GM23338 (cell line): Measurements from ENCODE around the gene FZD2. TPM values are rescaled to one million over a fixed set of nuclear protein-coding genes. Genes with fewer than 3 reads are reported as not detected.

Experiments
- ATAC-seq: fragments of 200-7000 bp; cut with Tn5 transposase; 3 replicates; pipeline ENCODE4 v1.9.1; 2020
- DNase-seq: peaks from one replicate; pipeline ENCODE4 v3.0.0-alpha.2; 2015; ENCODE audit warnings: low spot score
- H2AFZ ChIP-seq: fragments of 200-600 bp; sonication (generic); 2 replicates; pipeline ENCODE4 v1.8.0; 2016; ENCODE audit warnings: antibody characterized with exemption, mild to moderate bottlenecking, moderate library complexity
- H3F3A ChIP-seq: fragments of 200-600 bp; sonication (generic); replicated peaks from 2 replicates; pipeline ENCODE4 v1.8.0; 2017; ENCODE audit warnings: antibody characterized with exemption, mixed run types, low read depth
- H3K27ac ChIP-seq: fragments of 200-600 bp; sonication (generic); 2 replicates; pipeline ENCODE4 v1.6.1; 2016; ENCODE audit warnings: low read depth
- H3K27me3 ChIP-seq: fragments of 200-600 bp; sonication (generic); 2 replicates; pipeline ENCODE4 v1.8.0; 2016; ENCODE audit warnings: mild to moderate bottlenecking, mixed run types, moderate library complexity; ENCODE audit not compliant: insufficient read depth
- H3K36me3 ChIP-seq: fragments of 200-600 bp; sonication (generic); 2 replicates; pipeline ENCODE4 v1.8.0; 2016; ENCODE audit warnings: mild to moderate bottlenecking; ENCODE audit not compliant: insufficient read depth
- H3K4me1 ChIP-seq: fragments of 200-600 bp; sonication (generic); 2 replicates; pipeline ENCODE4 v1.8.0; 2016; ENCODE audit warnings: mild to moderate bottlenecking, moderate library complexity; ENCODE audit not compliant: insufficient read depth
- H3K4me2 ChIP-seq: fragments of 200-600 bp; sonication (generic); 2 replicates; pipeline ENCODE4 v1.7.1; 2017; ENCODE audit warnings: mixed run types
- H3K4me3 ChIP-seq: fragments of 200-600 bp; sonication (generic); 2 replicates; pipeline ENCODE4 v1.6.1; 2016; ENCODE audit warnings: mixed run types
- H3K79me2 ChIP-seq: fragments of 200-600 bp; sonication (generic); replicated peaks from 2 replicates; pipeline ENCODE4 v1.8.0; 2017; ENCODE audit warnings: mild to moderate bottlenecking; ENCODE audit not compliant: insufficient read depth
- H3K9me2 ChIP-seq: fragments of 200-600 bp; sonication (generic); 2 replicates; pipeline ENCODE4 v1.8.0; 2017; ENCODE audit not compliant: insufficient read depth
- H4K20me1 ChIP-seq: fragments of 200-600 bp; sonication (generic); replicated peaks from 2 replicates; pipeline ENCODE4 v1.8.0; 2017; ENCODE audit warnings: mild to moderate bottlenecking; ENCODE audit not compliant: insufficient read depth
- H3K27ac Mint-ChIP-seq: 2 replicates; pipeline ENCODE4 v1.8.0; 2020; ENCODE audit warnings: inconsistent platforms, mild to moderate bottlenecking, moderate library complexity, mixed read lengths
- H3K27me3 Mint-ChIP-seq: 3 replicates; pipeline ENCODE4 v1.8.0; 2022; ENCODE audit warnings: low read depth, mild to moderate bottlenecking, moderate library complexity, mixed read lengths, inconsistent platforms; ENCODE audit not compliant: insufficient read depth, poor library complexity
- H3K36me3 Mint-ChIP-seq: 3 replicates; pipeline ENCODE4 v1.8.0; 2021; ENCODE audit warnings: low read depth, mild to moderate bottlenecking, inconsistent platforms, moderate library complexity, mixed read lengths
- H3K4me1 Mint-ChIP-seq: 3 replicates; pipeline ENCODE4 v1.8.0; 2020; ENCODE audit warnings: mild to moderate bottlenecking, inconsistent platforms, mixed read lengths
- H3K4me3 Mint-ChIP-seq: 3 replicates; pipeline ENCODE4 v1.8.0; 2021; ENCODE audit warnings: moderate library complexity, mild to moderate bottlenecking, inconsistent platforms, mixed read lengths
- H3K9me3 Mint-ChIP-seq: 3 replicates; pipeline ENCODE4 v1.8.0; 2020; ENCODE audit warnings: moderate library complexity, mild to moderate bottlenecking, inconsistent platforms, mixed read lengths
- JUNB ChIP-seq: IDR thresholded peaks from one replicate; pipeline ENCODE4 v1.6.1; 2016; ENCODE audit warnings: antibody characterized with exemption; ENCODE audit not compliant: unreplicated experiment
- NANOG ChIP-seq: IDR thresholded peaks from 2 replicates; pipeline ENCODE4 v1.6.1; 2016; ENCODE audit warnings: antibody characterized with exemption, borderline replicate concordance
- POLR2AphosphoS5 ChIP-seq: IDR thresholded peaks from 2 replicates; pipeline ENCODE4 v1.6.1; 2016; ENCODE audit warnings: antibody characterized with exemption, low read depth
- ZNF114 ChIP-seq: fragments of 250-450 bp; sonication (Bioruptor Pico); IDR thresholded peaks from 2 replicates; pipeline ENCODE4 v1.5.0; 2020; ENCODE audit warnings: mild to moderate bottlenecking, moderate library complexity
- polyA plus RNA-seq: library from polyadenylated mRNA; unstranded; fragments of >200 nt; fragmentation: Nextera tagmentation; extraction: Ambion mirVana; gene quantifications from 2 replicates; pipeline ENCODE4 v1.2.1, GENCODE V29; 2016
- total RNA-seq: library from RNA; depleted of rRNA; stranded (reverse); fragments of >200 nt; shearing (Covaris generic); gene quantifications from 2 replicates; pipeline ENCODE4 v1.2.3, GENCODE V29; 2014
- TF ChIP-seq, protein P1 (sequence below): IDR thresholded peaks from 2 replicates; pipeline ENCODE4 v1.6.1; 2016; ENCODE audit warnings: antibody characterized with exemption
- TF ChIP-seq, protein P2 (sequence below): IDR thresholded peaks from one replicate; pipeline ENCODE4 v1.6.1; 2018; ENCODE audit warnings: antibody characterized with exemption; ENCODE audit not compliant: unreplicated experiment
- TF ChIP-seq, protein P3 (sequence below): fragments of 250-450 bp; sonication (Bioruptor Pico); IDR thresholded peaks from 2 replicates; pipeline ENCODE4 v1.5.0; 2020; ENCODE audit warnings: mild to moderate bottlenecking, moderate library complexity

Gene FZD2
- total and polyA plus RNA-seq, 2 experiments from 2014 or later: 6.2 to 7.6 TPM

DNA sequence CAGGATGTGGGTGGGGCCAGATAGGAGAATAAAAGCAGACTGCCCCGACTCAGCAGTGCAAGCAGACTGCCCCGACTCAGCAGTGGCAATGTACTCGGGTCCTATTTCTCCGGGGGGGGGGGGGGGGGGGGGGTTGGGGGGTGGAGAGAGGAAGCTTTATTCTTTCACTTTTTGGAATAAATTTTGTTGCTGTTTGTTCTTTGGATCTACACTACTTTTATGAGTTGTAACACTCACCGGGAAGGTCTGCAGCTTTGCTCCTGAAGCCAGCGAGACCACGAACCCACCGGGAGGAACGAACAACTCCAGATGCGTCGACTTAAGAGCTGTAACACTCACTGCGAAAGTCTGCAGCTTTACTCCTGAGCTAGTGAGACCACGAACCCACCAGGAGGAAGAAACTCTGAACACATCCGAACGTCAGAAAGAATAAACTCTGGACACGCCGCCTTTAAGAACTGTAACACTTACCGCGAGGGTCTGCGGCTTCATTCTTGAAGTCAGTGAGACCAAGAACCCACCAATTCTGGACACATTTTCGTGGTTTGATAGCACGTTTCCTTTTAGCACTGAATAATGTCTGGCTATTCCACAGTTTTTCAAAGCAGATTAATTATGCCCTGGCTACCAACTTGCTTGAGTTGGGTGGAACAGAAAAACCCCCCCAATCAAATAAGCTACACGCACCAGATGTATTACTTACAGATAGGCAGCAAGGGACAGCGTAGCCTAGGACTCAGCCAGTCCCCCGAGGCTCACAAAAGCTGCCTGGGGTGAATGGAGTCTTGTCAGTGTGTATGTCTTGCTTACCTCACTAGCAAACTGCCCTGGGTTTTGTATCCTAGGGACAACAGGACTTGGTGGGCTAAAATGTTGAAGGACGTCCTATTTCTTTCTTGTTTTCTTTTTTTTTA, 11.9 kb downstream of the FZD2 start:
- Histone ChIP-seq H3F3A (peaks cover 14% of the 10 kb centered on the region), H3K4me1 (no peaks in the 10 kb centered on the region), H3K36me3 (no peaks in the 10 kb centered on the region), H4K20me1 (no peaks in the 10 kb centered on the region), H3K27me3 (peaks cover 10% of the 10 kb centered on the region), H3K4me3 (no peak overlapping the region), H3K9me2 (no peaks in the 10 kb centered on the region), H3K4me2 (no peak overlapping the region), H3K79me2 (no peaks in the 10 kb centered on the region), H3K27ac (peak overlapping the region; percentile 36; the same call in 1 of the 2 replicates), H2AFZ (no peak overlapping the region)
- Mint-ChIP-seq H3K9me3 (peaks cover 47% of the 10 kb centered on the region), H3K4me1 (no peaks in the 10 kb centered on the region), H3K36me3 (peaks cover 21% of the 10 kb centered on the region), H3K4me3 (no peak overlapping the region), H3K27ac (peak overlapping the region; percentile 72; the same call in 1 of the 2 replicates), H3K27me3 (peaks cover 32% of the 10 kb centered on the region)
- DNase-seq: peak; percentile 40
- no peak for TF ChIP-seq NANOG
- TF ChIP-seq, protein P1, sequence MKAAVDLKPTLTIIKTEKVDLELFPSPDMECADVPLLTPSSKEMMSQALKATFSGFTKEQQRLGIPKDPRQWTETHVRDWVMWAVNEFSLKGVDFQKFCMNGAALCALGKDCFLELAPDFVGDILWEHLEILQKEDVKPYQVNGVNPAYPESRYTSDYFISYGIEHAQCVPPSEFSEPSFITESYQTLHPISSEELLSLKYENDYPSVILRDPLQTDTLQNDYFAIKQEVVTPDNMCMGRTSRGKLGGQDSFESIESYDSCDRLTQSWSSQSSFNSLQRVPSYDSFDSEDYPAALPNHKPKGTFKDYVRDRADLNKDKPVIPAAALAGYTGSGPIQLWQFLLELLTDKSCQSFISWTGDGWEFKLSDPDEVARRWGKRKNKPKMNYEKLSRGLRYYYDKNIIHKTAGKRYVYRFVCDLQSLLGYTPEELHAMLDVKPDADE: no peak
- TF ChIP-seq, protein P2, sequence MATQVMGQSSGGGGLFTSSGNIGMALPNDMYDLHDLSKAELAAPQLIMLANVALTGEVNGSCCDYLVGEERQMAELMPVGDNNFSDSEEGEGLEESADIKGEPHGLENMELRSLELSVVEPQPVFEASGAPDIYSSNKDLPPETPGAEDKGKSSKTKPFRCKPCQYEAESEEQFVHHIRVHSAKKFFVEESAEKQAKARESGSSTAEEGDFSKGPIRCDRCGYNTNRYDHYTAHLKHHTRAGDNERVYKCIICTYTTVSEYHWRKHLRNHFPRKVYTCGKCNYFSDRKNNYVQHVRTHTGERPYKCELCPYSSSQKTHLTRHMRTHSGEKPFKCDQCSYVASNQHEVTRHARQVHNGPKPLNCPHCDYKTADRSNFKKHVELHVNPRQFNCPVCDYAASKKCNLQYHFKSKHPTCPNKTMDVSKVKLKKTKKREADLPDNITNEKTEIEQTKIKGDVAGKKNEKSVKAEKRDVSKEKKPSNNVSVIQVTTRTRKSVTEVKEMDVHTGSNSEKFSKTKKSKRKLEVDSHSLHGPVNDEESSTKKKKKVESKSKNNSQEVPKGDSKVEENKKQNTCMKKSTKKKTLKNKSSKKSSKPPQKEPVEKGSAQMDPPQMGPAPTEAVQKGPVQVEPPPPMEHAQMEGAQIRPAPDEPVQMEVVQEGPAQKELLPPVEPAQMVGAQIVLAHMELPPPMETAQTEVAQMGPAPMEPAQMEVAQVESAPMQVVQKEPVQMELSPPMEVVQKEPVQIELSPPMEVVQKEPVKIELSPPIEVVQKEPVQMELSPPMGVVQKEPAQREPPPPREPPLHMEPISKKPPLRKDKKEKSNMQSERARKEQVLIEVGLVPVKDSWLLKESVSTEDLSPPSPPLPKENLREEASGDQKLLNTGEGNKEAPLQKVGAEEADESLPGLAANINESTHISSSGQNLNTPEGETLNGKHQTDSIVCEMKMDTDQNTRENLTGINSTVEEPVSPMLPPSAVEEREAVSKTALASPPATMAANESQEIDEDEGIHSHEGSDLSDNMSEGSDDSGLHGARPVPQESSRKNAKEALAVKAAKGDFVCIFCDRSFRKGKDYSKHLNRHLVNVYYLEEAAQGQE: no peak
- ATAC-seq: peak; percentile 55

DNA sequence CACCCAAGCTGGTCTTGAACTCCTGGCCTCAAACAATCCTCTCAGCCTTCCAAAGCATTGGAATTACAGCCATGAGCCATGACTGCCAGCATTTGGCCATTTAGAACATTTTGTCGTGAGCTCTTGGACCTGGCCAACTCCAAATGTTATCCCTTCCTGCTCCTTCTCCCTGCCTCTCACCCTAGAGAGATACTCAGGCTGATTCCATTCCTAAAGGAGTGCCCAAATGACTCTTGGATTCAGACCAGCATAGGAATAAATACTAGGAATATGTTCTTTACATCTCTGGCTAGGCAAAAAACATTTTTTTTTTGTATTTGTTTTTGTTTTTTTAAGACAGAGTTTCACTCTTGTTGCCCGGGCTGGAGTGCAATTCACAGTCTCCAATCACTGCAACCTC, 15.5 kb downstream of the FZD2 start:
- H3K4me1 Mint-ChIP-seq: no peaks in the 10 kb centered on the region; the same call in 2 of the 3 replicates
- no peak for TF ChIP-seq ZNF114 (CRISPR knock-in tag)
- TF ChIP-seq JUNB: no peak
- TF ChIP-seq POLR2AphosphoS5: no peak
- TF ChIP-seq, protein P3, sequence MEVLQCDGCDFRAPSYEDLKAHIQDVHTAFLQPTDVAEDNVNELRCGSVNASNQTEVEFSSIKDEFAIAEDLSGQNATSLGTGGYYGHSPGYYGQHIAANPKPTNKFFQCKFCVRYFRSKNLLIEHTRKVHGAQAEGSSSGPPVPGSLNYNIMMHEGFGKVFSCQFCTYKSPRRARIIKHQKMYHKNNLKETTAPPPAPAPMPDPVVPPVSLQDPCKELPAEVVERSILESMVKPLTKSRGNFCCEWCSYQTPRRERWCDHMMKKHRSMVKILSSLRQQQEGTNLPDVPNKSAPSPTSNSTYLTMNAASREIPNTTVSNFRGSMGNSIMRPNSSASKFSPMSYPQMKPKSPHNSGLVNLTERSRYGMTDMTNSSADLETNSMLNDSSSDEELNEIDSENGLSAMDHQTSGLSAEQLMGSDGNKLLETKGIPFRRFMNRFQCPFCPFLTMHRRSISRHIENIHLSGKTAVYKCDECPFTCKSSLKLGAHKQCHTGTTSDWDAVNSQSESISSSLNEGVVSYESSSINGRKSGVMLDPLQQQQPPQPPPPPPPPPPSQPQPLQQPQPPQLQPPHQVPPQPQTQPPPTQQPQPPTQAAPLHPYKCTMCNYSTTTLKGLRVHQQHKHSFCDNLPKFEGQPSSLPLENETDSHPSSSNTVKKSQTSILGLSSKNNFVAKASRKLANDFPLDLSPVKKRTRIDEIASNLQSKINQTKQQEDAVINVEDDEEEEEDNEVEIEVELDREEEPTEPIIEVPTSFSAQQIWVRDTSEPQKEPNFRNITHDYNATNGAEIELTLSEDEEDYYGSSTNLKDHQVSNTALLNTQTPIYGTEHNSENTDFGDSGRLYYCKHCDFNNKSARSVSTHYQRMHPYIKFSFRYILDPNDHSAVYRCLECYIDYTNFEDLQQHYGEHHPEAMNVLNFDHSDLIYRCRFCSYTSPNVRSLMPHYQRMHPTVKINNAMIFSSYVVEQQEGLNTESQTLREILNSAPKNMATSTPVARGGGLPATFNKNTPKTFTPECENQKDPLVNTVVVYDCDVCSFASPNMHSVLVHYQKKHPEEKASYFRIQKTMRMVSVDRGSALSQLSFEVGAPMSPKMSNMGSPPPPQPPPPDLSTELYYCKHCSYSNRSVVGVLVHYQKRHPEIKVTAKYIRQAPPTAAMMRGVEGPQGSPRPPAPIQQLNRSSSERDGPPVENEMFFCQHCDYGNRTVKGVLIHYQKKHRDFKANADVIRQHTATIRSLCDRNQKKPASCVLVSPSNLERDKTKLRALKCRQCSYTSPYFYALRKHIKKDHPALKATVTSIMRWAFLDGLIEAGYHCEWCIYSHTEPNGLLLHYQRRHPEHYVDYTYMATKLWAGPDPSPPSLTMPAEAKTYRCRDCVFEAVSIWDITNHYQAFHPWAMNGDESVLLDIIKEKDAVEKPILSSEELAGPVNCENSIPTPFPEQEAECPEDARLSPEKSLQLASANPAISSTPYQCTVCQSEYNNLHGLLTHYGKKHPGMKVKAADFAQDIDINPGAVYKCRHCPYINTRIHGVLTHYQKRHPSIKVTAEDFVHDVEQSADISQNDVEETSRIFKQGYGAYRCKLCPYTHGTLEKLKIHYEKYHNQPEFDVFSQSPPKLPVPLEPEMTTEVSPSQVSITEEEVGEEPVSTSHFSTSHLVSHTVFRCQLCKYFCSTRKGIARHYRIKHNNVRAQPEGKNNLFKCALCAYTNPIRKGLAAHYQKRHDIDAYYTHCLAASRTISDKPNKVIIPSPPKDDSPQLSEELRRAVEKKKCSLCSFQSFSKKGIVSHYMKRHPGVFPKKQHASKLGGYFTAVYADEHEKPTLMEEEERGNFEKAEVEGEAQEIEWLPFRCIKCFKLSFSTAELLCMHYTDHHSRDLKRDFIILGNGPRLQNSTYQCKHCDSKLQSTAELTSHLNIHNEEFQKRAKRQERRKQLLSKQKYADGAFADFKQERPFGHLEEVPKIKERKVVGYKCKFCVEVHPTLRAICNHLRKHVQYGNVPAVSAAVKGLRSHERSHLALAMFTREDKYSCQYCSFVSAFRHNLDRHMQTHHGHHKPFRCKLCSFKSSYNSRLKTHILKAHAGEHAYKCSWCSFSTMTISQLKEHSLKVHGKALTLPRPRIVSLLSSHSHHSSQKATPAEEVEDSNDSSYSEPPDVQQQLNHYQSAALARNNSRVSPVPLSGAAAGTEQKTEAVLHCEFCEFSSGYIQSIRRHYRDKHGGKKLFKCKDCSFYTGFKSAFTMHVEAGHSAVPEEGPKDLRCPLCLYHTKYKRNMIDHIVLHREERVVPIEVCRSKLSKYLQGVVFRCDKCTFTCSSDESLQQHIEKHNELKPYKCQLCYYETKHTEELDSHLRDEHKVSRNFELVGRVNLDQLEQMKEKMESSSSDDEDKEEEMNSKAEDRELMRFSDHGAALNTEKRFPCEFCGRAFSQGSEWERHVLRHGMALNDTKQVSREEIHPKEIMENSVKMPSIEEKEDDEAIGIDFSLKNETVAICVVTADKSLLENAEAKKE (CRISPR knock-in tag): no peak

More for the DNA sequence above, 15.5 kb downstream of the FZD2 start:
- Mint-ChIP-seq H3K27me3 (peaks cover 15% of the 10 kb centered on the region), H3K9me3 (peaks cover 13% of the 10 kb centered on the region), H3K36me3 (peaks cover 3% of the 10 kb centered on the region; the same call in 2 of the 3 replicates), H3K4me3 (no peak overlapping the region), H3K27ac (no peak overlapping the region)
- Histone ChIP-seq H3K4me3 (no peak overlapping the region), H2AFZ (no peak overlapping the region), H3K79me2 (no peaks in the 10 kb centered on the region), H3K4me2 (no peak overlapping the region), H3K4me1 (no peaks in the 10 kb centered on the region), H4K20me1 (no peaks in the 10 kb centered on the region), H3F3A (peaks cover 14% of the 10 kb centered on the region), H3K36me3 (no peaks in the 10 kb centered on the region), H3K27ac (no peak overlapping the region), H3K9me2 (no peaks in the 10 kb centered on the region), H3K27me3 (no peaks in the 10 kb centered on the region)
- no peak for DNase-seq
- no peak for ATAC-seq
